Measurements from ENCODE around the gene ITPK1.

ITPK1 gene

GRCh38 chr14:93012506-93012905 is 103.2 kb downstream of the ITPK1 start:
- TF ChIP-seq CTCF (IDR thresholded peaks at IDR 0.05; ENCODE audit: low read depth, low read length), result no peak
- no peak for DNase-seq (ENCODE audit: low read depth in 2 of 2)
- H3K4me3 ChIP-seq (replicated peaks in 1 of 2; ENCODE audit: low read depth in 2 of 2, low read length in 2 of 2), result no peak overlapping the region

GRCh38 chr14:93011650-93012325 is 103.9 kb downstream of the ITPK1 start:
- no peak for TF ChIP-seq CTCF (IDR thresholded peaks at IDR 0.05; ENCODE audit: low read depth, low read length)
- no peak overlapping the region for H3K4me3 ChIP-seq (replicated peaks in 1 of 2; ENCODE audit: low read depth in 2 of 2, low read length in 2 of 2)
- DNase-seq (ENCODE audit: low read depth in 2 of 2), result no peak

GRCh38 chr14:93011141-93011529 is 104.6 kb downstream of the ITPK1 start:
- TF ChIP-seq CTCF (IDR thresholded peaks at IDR 0.05; ENCODE audit: low read depth, low read length), result no peak
- H3K4me3 ChIP-seq (replicated peaks in 1 of 2; ENCODE audit: low read depth in 2 of 2, low read length in 2 of 2), result no peak overlapping the region
- no peak for DNase-seq (ENCODE audit: low read depth in 2 of 2)

DNA sequence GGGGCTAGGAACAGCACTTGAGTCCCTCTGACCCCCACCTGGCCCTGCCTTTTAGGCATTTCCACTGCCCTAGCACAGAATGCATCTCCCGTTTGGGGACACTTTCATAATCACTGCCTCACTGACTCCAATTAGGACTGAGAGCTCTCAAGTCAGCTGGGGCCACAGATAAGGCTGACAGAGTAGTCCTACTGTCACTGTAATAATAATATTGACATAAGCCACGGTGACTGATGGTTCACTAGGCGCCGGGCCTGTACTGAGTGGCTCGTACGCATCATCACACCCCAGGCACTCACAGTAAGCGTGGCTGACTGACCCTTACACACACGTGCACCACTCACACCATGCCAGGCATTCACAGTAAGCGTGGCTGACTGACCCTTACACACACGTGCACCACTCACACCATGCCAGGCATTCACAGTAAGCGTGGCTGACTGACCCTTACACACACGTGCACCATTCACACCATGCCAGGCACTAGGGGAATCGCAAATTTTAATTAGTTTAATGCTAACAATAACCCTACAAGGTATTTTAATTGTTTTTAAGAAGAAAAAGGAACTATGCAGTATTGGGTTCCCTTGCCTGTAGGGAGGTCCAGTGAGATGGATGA is 105.1 kb downstream of the ITPK1 start:
- no peak overlapping the region for H3K4me3 ChIP-seq (replicated peaks in 1 of 2; ENCODE audit: low read depth in 2 of 2, low read length in 2 of 2)
- no peak for TF ChIP-seq CTCF (IDR thresholded peaks at IDR 0.05; ENCODE audit: low read depth, low read length)
- no peak for DNase-seq (ENCODE audit: low read depth in 2 of 2)

DNA sequence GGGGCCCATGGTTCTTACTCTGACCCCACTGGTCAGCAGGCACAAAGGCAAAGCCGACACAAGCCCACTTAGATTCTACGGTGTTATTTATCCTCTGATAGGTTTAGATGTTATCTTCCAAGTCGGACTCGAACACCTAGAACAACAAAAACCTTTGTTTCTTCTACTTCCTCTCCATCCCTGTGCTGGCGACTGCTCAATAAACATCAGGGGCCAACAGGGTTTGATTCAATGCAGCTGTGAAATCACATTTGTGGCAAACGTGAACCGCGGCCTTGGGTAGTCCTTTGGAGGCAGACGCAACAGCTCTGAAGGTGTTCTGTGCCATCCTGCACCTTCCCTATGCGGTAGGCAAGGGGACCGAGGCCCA is 105.6 kb downstream of the ITPK1 start:
- H3K4me3 ChIP-seq (replicated peaks in 1 of 2; ENCODE audit: low read depth in 2 of 2, low read length in 2 of 2), result no peak overlapping the region
- DNase-seq (ENCODE audit: low read depth in 2 of 2), result no peak
- no peak for TF ChIP-seq CTCF (IDR thresholded peaks at IDR 0.05; ENCODE audit: low read depth, low read length)

DNA sequence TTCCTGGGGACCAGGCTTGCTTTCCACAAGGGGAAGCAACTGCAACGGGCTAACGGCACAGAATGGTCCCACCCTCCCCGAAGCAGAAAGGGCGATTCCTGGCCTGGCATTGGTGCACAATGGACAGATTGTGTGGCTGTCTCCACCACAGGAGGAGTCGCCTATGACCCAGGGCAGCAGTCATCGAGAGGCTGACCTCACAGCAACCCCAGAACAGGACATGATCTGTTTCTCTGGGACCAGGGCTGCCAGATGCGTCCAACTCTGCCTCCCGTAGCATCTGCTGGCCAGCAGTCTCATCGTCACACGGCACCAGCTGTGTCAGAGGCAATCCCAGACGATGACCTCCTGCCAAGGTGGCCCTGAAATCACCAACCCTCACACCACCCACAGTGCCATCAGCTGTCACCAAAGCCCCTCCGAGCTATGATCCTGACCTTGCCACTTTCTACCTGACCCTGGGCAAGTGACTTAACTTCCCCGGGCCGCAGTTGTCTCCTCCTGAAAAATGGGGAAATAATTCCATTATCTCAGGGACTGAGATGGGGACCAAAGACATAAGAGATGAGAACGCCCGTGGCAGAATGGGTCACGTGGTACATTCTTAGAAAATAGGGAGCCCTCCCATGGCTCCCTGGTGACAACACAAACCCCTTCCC is 106.1 kb downstream of the ITPK1 start:
- DNase-seq (ENCODE audit: low read depth in 2 of 2), result peak in 1 of 2 donors; percentile 37
- H3K4me3 ChIP-seq (replicated peaks in 1 of 2; ENCODE audit: low read depth in 2 of 2, low read length in 2 of 2), result no peak overlapping the region
- no peak for TF ChIP-seq CTCF (IDR thresholded peaks at IDR 0.05; ENCODE audit: low read depth, low read length)

Measured in cardiac fibroblast (primary cell).